HG02798 (cell line): ENCODE results near the gene NEDD8.
"Not testable (repeated sequence)": the region's sequence is repeated elsewhere in the genome, so short reads cannot be mapped to it uniquely, and the experiment has no call there.

Experiments used
- ATAC-seq: cut with Tn5 transposase; IDR thresholded peaks from one replicate; pipeline ENCODE4 v1.9.1; 2021; ENCODE audit warnings: mild to moderate bottlenecking; ENCODE audit not compliant: unreplicated experiment, poor library complexity

The NEDD8 gene

GRCh38 chr14:24203249-24203886, 28.8 kb downstream of the NEDD8 start:
- not testable (repeated sequence) for ATAC-seq

GRCh38 chr14:24202538-24202937, 29.6 kb downstream of the NEDD8 start:
- not testable (repeated sequence) for ATAC-seq

DNA sequence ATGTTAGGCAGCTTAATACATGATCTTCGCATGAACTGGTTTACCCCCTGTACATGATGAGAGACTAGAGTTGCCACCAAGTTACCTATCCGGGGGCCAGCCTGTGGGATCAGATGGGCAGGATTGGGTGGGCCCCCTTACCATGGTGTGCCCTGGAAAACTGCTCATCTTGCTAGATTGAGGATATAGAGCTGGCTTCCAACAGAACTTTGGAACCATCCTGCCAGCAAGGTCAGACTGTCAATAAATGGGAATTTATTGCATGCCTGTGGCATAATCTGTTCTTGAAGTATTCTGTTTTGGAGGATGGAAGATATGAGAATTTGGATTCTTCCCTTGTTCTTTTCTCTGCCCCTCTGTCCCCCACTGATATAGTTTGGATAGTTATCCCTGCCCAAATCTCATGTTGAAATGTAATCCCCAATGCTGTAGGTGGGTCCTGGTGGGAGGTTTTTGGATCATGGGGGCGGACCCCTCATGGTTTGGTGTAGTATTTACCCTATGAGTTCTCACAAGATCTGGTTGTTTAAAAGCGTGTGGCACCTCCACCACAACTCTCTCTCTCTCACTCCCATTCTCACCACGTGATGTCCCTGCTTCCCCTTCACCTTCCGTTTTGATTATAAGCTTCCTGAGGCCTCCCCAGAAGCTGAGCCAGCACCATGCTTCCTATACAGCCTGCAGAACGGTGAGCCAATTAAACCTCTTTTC, 33.2 kb downstream of the NEDD8 start:
- ATAC-seq, result no peak

GRCh38 chr14:24197056-24197450, 35.1 kb downstream of the NEDD8 start:
- ATAC-seq, result no peak

GRCh38 chr14:24196071-24197055, 35.8 kb downstream of the NEDD8 start:
- peak; percentile 24 for ATAC-seq

DNA sequence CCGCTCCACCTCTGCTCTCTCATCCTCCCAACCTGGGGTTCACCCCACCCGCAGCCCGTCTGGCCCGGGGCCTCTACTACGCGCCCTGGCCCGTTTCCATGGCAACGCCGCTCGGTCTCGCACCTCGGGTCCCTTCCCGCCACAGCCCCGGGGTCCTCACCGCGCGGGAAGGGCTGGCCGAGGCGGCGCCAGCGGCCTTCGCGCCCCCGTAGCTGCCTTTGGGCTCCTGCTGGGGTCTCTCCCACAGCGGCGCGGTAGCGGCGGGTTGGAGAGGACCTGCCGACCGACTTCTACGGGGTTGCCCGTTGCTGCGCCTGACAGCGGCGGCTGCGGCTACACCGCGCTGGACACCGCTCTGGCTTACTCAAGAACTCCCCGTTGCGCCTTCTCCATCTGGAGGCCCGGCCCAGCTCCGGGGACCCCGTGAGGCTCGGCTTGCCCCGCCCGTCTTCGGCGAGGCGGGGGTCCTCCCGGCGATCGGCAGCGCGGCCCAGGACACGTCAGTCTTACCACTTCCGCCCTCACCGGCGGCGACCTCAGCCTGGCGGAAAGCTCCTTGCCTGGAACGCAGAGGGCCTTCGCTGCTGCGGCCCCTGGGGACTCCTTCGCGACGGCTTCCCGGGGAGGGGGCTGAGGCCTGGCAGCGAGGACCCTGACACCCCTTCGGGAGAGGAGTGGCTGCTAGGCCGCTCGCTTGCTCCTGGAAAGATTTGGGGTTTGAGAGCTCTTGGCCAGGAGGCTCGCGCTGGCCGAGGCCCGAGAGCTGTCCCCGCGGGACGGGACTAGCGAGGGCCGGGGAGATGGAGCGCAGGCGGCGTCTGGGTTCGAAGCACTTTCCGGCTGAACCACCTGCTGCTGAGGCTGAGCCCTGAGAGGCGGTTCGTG, 36.7 kb downstream of the NEDD8 start, which contains the start of gene TM9SF1:
Gene TM9SF1 (minus strand): TSS at position 256 of the 885 bp plus-strand sequence. CDS start 422 bp downstream, outside the sequence.
- ATAC-seq, result peak; percentile 85

DNA sequence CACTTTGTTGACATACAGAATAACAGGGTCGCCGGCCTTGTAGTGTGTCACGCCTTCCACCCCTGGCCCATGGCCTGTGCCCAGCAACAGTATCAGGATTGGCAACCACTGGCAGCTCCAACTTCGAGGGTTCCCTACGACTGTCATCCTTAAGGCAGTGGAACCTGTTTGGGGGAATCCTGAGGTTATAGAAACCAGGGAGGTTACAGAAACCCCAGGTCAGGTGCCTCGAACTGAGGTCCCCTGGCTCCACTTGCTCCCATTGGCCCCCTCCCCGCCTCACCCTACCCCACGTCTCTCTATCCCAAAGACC, 37.3 kb downstream of the NEDD8 start:
- no peak for ATAC-seq

DNA sequence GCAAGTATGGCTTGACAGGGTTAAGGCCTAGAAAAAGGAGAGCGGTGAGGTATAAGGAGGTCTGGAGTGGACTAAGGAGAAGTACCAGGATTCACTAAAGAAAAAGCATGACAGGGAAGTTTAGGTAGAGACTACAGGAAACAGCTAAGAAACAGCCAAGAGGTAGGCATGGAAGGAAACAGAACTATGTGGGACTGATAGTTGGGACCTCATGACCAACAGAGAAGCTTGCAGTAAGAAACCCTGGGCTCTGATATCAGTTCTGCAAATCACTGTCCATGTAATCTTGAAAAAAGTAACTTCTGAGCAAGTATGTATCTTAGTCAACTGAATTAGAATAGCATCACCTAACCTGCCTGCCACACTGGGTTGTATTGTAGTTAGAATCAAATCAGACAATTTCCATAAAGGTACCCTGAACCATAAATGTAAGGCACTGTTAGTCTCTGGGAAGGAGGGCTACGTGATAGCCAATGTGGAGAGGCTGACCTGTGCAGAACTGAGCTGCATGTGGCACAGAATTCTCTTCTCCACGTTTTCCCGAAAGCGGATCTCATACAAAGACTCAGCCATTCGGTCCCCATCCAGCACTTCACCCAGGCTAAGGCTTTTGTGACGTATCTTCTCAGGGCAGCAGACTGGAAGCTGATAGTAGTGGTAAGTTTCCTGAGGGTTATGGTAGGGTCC, 37.8 kb downstream of the NEDD8 start:
- no peak for ATAC-seq

- no peak for ATAC-seq
These were observed 39.2 kb downstream of the NEDD8 start for GRCh38 chr14:24192933-24193332.

DNA sequence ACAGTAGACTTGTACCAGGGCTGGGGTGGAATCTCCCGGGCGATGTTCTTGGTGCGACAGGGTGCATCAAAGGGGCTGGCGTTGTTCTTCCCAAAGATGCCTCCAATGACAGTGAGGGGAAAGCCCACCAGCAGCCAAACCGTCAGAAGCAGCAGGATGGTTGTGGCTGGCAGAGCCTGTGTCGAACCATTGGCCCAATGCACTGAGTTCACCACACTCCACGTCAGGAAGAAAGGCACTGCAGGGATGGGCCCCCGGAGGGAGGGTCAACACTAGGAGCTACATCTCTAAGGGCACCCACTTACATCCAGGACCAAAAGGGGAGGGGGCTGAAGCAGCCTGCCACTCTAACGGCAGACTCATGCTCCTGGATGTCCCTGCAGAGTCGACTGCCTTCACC, 41.8 kb downstream of the NEDD8 start:
- no peak for ATAC-seq

- no peak for ATAC-seq
These were observed 42.7 kb downstream of the NEDD8 start for GRCh38 chr14:24189460-24189859.

DNA sequence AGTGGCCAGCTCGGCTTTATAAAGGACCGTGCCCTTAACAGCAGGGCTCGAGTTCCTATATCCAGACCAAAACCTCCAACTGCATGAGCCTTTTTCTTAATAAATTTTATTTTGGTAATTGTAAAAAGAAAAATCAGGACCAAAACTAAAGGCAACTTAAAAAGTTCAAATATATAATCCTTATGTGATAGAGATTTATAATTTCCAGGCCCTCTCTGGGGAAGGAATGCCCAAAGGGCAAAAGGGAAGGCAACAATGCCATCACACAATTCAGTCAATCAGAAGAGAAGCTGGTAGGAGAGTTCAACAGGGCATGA, 43.1 kb downstream of the NEDD8 start:
- no peak for ATAC-seq

DNA sequence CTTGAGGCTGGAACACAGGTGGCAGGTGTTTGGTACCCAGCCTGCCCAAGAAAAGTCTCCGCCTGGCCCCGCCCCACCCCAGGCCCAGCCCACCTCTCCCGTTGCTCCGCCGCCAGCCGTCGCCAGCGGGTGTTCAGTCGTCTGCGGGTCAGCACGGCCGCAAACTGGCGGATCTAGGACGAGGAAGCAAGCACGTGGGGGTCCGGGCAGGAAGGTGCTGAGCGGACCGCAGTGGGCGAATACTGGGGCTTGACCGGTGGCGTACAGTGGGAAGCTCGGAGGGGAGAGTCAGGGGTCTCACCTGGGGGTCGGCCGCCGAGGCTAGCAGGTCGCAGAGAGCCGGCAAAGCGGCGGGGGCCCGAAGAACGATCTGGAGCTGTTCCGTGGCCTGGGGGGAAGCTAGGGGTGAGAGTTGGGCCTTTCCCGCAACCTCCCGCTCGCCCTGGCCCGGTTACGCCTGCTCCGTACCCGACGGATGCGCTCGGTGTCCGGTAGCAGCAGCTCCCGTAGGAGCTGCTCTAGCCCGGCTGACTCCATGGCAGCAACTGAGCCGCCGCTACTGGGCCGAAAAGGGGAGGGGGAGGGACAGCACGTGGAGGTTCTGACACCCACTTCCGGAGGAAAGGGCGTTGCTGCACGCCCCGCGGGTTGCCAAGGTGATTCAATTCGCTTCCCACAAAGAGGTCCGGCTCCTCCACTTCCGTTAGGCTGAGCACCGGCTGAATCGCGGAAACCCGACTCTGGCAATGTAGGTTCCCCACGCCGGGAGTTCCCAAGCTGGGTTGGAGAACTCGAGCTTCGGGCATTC, 43.7 kb downstream of the NEDD8 start, which contains the start of gene IPO4:
Gene IPO4 (minus strand): TSS at position 566 of the 808 bp plus-strand sequence. CDS start 29 bp downstream, at position 537.
- ATAC-seq, result peak; percentile 94

GRCh38 chr14:24187539-24187915, 44.6 kb downstream of the NEDD8 start:
- no peak for ATAC-seq

- ATAC-seq, result no peak
These were observed 45.2 kb downstream of the NEDD8 start for GRCh38 chr14:24186831-24187538.

DNA sequence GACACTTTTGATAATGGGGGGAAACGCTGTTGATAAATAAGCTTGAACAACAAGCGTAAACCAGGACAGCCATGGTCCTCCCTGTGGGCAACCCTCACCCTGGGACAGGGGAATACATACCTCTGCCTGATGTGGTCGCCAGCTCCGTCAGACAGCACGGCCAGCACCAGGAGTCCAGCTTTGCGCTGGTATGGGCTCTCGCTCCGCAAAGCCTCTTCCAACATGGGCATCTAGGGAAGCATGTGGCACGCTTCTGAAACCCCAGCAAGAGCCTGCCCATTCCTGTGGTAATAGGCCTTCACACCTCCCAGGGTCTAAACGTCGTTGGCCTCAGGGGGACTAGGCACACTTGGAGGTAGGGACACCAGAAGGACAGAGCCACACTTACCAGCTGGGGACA, 46.4 kb downstream of the NEDD8 start:
- no peak for ATAC-seq

DNA sequence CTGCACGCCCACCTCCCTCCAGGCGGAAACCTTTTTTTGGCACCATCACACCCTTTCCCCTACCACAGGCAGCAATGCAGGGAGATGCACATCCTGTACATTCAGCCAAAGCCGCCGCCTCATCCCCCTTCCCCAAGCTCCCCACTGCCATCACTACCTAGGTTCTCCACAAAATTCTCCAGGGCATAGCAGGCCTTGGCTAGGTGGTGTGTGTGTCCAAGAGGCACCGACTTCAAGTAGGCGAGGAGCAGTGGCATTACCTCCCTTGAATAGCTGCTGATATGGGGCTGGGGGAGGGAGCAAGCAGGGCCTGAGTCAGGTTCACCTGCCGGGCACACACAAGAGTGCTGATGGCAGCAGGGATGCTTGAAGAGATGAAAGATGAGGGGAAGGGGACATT, 47.1 kb downstream of the NEDD8 start:
- no peak for ATAC-seq
